Keratinocyte (primary cell): ENCODE measurements around the gene ZNF274.

ENCODE experiments used
- EZH2 ChIP-seq: IDR thresholded peaks from one replicate; pipeline ENCODE4 v1.6.1; 2012; ENCODE audit warnings: inconsistent platforms, mild to moderate bottlenecking, low read length, moderate library complexity
- TF ChIP-seq, protein P1 (sequence below), 3 experiments: IDR thresholded peaks in 1 of 3; conservative IDR thresholded peaks in 1 of 3; optimal IDR thresholded peaks in 1 of 3; 2 replicates in 2 of 3; 3 replicates in 1 of 3; pipeline versions ENCODE3 to v1.5.1; 2011; ENCODE audit warnings: low read length in 3 of 3, mild to moderate bottlenecking in 3 of 3, moderate library complexity in 2 of 3, control low read depth in 1 of 3, inconsistent platforms in 1 of 3; ENCODE audit not compliant: insufficient read depth in 2 of 3; ENCODE audit errors: extremely low read depth in 1 of 3

- TF ChIP-seq, protein P1, sequence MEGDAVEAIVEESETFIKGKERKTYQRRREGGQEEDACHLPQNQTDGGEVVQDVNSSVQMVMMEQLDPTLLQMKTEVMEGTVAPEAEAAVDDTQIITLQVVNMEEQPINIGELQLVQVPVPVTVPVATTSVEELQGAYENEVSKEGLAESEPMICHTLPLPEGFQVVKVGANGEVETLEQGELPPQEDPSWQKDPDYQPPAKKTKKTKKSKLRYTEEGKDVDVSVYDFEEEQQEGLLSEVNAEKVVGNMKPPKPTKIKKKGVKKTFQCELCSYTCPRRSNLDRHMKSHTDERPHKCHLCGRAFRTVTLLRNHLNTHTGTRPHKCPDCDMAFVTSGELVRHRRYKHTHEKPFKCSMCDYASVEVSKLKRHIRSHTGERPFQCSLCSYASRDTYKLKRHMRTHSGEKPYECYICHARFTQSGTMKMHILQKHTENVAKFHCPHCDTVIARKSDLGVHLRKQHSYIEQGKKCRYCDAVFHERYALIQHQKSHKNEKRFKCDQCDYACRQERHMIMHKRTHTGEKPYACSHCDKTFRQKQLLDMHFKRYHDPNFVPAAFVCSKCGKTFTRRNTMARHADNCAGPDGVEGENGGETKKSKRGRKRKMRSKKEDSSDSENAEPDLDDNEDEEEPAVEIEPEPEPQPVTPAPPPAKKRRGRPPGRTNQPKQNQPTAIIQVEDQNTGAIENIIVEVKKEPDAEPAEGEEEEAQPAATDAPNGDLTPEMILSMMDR (optimal IDR thresholded peaks at IDR 0.05 in 1 of 3, IDR thresholded peaks at IDR 0.05 in 1 of 3, conservative IDR thresholded peaks at IDR 0.05 in 1 of 3; ENCODE audit: extremely low read depth in 1 of 3, insufficient read depth in 2 of 3, low read length in 3 of 3), result no peak
- TF ChIP-seq EZH2, result no peak
These were observed 25.7 kb upstream of the ZNF274 start for GRCh38 chr19:58157045-58157728.
